GM19240 (cell line): ENCODE measurements around the gene TSEN54.
"Not testable (repeated sequence)": the region's sequence is repeated elsewhere in the genome, so short reads cannot be mapped to it uniquely, and the experiment has no call there.

Experiments
- DNase-seq: peaks from one replicate; pipeline ENCODE4 v3.0.0; 2011; ENCODE audit warnings: low spot score; ENCODE audit not compliant: insufficient read length

Gene TSEN54

GRCh38 chr17:75516255-75516618 lies at the start of gene TSEN54:
Gene TSEN54, plus strand, starts transcription at chr17:75516528. Its CDS starts 33 bp downstream, at chr17:75516561.
- DNase-seq = peak; percentile 99

- DNase-seq = no peak
Observed at GRCh38 chr17:75468291-75468754, 48.0 kb upstream of the TSEN54 start.

GRCh38 chr17:75468779-75469373 lies 47.5 kb upstream of the TSEN54 start:
- DNase-seq = no peak

- no peak for DNase-seq
Observed at GRCh38 chr17:75471207-75471606, 45.1 kb upstream of the TSEN54 start.

- no peak for DNase-seq
Observed at GRCh38 chr17:75472119-75472518, 44.2 kb upstream of the TSEN54 start.

- DNase-seq = no peak
Observed at GRCh38 chr17:75473246-75473645, 43.1 kb upstream of the TSEN54 start.

- DNase-seq = no peak
Observed at GRCh38 chr17:75474736-75475135, 41.6 kb upstream of the TSEN54 start.

GRCh38 chr17:75475144-75475835 lies 41.0 kb upstream of the TSEN54 start:
- DNase-seq = no peak

GRCh38 chr17:75475851-75476250 lies 40.5 kb upstream of the TSEN54 start:
- DNase-seq = no peak

GRCh38 chr17:75476271-75476671 lies 40.1 kb upstream of the TSEN54 start:
- no peak for DNase-seq

- no peak for DNase-seq
Observed at GRCh38 chr17:75476752-75477489, 39.4 kb upstream of the TSEN54 start.

GRCh38 chr17:75477490-75477862 lies 38.9 kb upstream of the TSEN54 start:
- not testable (repeated sequence) for DNase-seq

- DNase-seq = no peak
Observed at GRCh38 chr17:75478508-75478907, 37.8 kb upstream of the TSEN54 start.

GRCh38 chr17:75480281-75480680 lies 36.0 kb upstream of the TSEN54 start:
- DNase-seq = no peak

GRCh38 chr17:75481194-75482068 lies 34.9 kb upstream of the TSEN54 start:
- DNase-seq = no peak

GRCh38 chr17:75482098-75482942 lies 34.0 kb upstream of the TSEN54 start:
- DNase-seq = no peak

- DNase-seq = no peak
Observed at GRCh38 chr17:75485688-75486087, 30.6 kb upstream of the TSEN54 start.

- DNase-seq = no peak
Observed at GRCh38 chr17:75486151-75486550, 30.2 kb upstream of the TSEN54 start.

- DNase-seq = no peak
Observed at GRCh38 chr17:75486951-75487350, 29.4 kb upstream of the TSEN54 start.

GRCh38 chr17:75487351-75488070 lies 28.8 kb upstream of the TSEN54 start:
- DNase-seq = peak; percentile 82
